AG04449 (cell line): ENCODE measurements around the gene BICDL1.

Experiments used
- CTCF ChIA-PET: fragments of 350-600 bp; formaldehyde crosslinking; extraction: SDS; loops from one replicate; lab custom pipeline; 2021; ENCODE audit warnings: antibody characterized with exemption; lab: Yijun Ruan, JAX
- POLR2A ChIA-PET: fragments of 400-600, 350-600 bp; formaldehyde crosslinking; extraction: SDS; loops from one replicate; lab custom pipeline; 2020; ENCODE audit warnings: antibody characterized with exemption, inconsistent platforms; lab: Yijun Ruan, JAX
- DNase-seq: peaks from one replicate; pipeline ENCODE4 v3.0.0-alpha.2; 2010; ENCODE audit warnings: low read depth, low spot score
- H3K4me3 ChIP-seq: 2 replicates; pipeline ENCODE4 v1.5.1; 2011; ENCODE audit warnings: low read depth, mild to moderate bottlenecking, control low read depth, low read length
- TF ChIP-seq, protein P1 (sequence below): IDR thresholded peaks from one replicate; pipeline ENCODE4 v1.5.1; 2011; ENCODE audit warnings: mild to moderate bottlenecking, moderate library complexity, low read length, control low read depth, inconsistent platforms; ENCODE audit not compliant: insufficient read depth; ENCODE audit errors: missing control alignments

The BICDL1 gene

GRCh38 chr12:120132863-120133385 is 143.9 kb downstream of the BICDL1 start:
- CTCF ChIA-PET = interaction anchor here (1.1 kb wide), 1 partner anchor 37 kb away, joined by 3 read pairs; no protein-coding TSS in a partner anchor
- no peak overlapping the region for H3K4me3 ChIP-seq
- POLR2A ChIA-PET = interaction anchor here (1.4 kb wide), 1 partner anchor 10 kb away, joined by 3 read pairs; no protein-coding TSS in a partner anchor
- DNase-seq = no peak
- TF ChIP-seq, protein P1, sequence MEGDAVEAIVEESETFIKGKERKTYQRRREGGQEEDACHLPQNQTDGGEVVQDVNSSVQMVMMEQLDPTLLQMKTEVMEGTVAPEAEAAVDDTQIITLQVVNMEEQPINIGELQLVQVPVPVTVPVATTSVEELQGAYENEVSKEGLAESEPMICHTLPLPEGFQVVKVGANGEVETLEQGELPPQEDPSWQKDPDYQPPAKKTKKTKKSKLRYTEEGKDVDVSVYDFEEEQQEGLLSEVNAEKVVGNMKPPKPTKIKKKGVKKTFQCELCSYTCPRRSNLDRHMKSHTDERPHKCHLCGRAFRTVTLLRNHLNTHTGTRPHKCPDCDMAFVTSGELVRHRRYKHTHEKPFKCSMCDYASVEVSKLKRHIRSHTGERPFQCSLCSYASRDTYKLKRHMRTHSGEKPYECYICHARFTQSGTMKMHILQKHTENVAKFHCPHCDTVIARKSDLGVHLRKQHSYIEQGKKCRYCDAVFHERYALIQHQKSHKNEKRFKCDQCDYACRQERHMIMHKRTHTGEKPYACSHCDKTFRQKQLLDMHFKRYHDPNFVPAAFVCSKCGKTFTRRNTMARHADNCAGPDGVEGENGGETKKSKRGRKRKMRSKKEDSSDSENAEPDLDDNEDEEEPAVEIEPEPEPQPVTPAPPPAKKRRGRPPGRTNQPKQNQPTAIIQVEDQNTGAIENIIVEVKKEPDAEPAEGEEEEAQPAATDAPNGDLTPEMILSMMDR = no peak

DNA sequence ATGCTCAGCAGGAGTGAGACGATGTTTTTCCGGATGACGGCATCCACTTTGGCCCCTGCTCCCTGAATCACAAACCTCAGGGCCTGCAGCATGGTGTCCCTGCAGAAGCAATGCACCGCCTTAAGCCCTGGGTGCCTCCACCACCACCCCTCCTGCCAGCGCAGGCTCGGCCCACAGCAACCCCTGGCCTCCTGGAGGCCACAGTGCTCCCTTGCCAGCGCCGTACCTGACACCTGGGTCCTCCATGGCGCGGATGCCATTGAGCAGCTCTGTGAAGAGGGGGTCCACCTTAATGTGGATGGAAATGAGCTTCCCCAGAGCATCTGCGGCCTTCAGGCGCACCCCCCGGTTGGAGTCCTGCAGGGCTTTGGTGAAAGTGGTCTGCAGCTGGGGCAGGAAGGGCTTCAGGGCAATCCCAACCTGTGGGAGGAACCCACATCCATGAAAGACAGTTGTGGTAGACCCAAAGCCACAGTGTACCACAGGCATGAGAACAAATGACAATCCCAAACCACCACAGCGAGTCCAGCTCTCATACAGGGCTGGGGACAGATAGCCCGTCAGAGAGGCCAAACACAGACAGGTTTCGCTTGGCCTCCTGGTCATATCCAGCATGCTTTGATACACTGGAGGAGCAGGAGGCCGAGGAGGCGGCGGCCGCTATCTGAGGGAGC is 145.4 kb downstream of the BICDL1 start:
- ChIA-PET CTCF (interaction anchor here (1.5 kb wide), 1 partner anchor 132 kb away, joined by 4 read pairs; no protein-coding TSS in a partner anchor), POLR2A (no interaction called here)
- DNase-seq = no peak
- H3K4me3 ChIP-seq = no peak overlapping the region
- TF ChIP-seq, protein P1 = no peak

DNA sequence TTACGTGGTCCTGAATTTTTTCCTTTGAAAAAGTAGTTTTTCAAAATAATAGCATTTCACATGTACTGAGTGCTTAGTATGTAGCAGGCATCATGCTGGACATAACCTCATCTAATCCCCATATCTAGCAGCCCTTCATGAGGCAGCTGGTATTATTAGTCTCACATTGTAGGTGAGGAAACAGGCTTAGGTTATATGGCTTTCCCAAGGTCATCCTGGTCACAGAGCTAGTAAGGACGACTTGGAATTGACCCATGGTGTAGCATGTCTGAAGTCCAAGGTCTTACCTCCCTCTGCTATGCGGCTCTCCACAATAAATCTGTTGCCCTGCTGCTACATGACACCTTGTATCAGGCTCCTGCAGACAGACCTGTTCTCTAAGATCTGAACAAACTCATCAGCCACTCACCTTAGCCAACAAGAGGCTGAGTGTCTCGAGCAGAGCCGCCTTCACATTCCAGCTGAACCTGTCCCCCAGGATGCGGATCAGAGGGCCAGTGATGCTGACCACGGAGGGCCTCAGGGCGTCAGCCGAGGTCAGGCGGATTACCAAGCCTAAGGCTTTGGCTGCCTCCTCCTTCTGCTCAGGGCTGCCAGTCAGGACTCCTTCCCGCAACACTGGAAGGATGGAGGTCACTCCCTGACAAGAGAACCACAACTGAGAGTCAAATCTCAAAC is 147.2 kb downstream of the BICDL1 start:
- H3K4me3 ChIP-seq = no peak overlapping the region
- POLR2A ChIA-PET = no interaction called here
- DNase-seq = no peak
- TF ChIP-seq, protein P1 = no peak
- CTCF ChIA-PET = interaction anchor here (1.5 kb wide), 1 partner anchor 130 kb away, joined by 4 read pairs; no protein-coding TSS in a partner anchor

GRCh38 chr12:120137833-120138232 is 148.8 kb downstream of the BICDL1 start:
- H3K4me3 ChIP-seq = no peak overlapping the region
- TF ChIP-seq, protein P1 = no peak
- no peak for DNase-seq
- CTCF ChIA-PET = no interaction called here
- POLR2A ChIA-PET = no interaction called here

DNA sequence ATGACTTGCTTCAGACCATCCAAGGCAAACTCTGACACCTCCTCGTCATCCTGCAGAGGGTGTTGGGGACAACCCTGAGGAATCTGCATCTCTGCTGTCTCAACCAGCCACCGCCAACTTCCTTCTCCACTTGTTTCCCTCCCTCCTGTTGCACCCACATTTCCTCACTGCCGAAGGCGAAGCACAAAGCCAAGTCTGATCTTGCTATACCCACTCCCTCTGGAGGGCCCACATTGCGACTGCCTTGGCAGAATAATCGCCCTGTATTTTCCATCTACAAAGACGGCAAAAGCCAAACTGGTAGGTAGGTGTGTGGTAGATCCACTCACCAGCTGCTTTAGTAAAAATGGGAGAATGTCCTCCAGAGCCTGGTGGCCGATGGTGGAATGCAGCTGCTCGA is 149.3 kb downstream of the BICDL1 start:
- TF ChIP-seq, protein P1 = no peak
- ChIA-PET POLR2A (no interaction called here), CTCF (no interaction called here)

DNA sequence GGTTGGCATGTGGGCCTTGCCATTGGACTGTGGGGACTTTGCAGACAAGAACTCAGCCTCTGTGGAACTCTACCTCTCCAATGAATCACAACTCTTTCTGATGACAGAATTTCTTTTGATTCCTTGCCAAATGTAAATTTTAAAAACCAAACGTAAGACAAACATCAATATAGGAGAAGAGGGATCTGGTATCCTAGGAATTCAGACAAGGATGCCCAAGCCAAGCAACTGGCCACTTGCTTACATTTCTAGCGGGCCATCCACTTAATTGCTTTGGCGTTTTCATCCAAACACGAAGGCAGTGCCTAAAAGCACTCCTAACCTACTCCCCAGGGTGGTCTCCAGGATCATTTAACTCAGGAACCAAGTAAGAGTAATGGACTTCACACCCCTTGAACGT is 150.9 kb downstream of the BICDL1 start:
- no peak overlapping the region for H3K4me3 ChIP-seq
- CTCF ChIA-PET = interaction anchor here (1.1 kb wide), 1 partner anchor 12 kb away, joined by 4 read pairs; no protein-coding TSS in a partner anchor
- no peak for DNase-seq
- TF ChIP-seq, protein P1 = no peak
- POLR2A ChIA-PET = no interaction called here

More for the DNA sequence above, 149.3 kb downstream of the BICDL1 start:
- H3K4me3 ChIP-seq = no peak overlapping the region
- no peak for DNase-seq
